Kidney (tissue), 14 donors: ENCODE results near the gene COL25A1. TPM values are rescaled to one million over a fixed set of nuclear protein-coding genes. Genes with fewer than 3 reads are reported as not detected.
A peak's percentile ranks its signal among the peaks of the same experiment; 100 is the strongest.

Experiments used
- DNase-seq, 5 donors: peaks; one replicate each; pipeline ENCODE4 v3.0.0-alpha.2; 2013 to 2020
- FAIRE-seq: peaks from 2 replicates; lab custom pipeline; 2012; peaks lifted over from hg19 to GRCh38; lab: Jason Lieb, UNC
- H3K27ac ChIP-seq, 2 donors: one replicate each; pipeline ENCODE4 v1.7.0; 2013; ENCODE audit warnings: low read depth in 2 of 2, low read length in 2 of 2, inconsistent platforms in 1 of 2
- H3K27me3 ChIP-seq: one replicate; pipeline ENCODE4 v1.7.1; 2013; ENCODE audit warnings: low read length, inconsistent platforms; ENCODE audit not compliant: control insufficient read depth, insufficient read depth
- H3K36me3 ChIP-seq, 3 donors: one replicate each; pipeline versions ENCODE4 v1.7.0 to v1.7.1; 2013; ENCODE audit warnings: low read length in 3 of 3, control low read depth in 1 of 3, inconsistent platforms in 1 of 3; ENCODE audit not compliant: insufficient read depth in 3 of 3, control insufficient read depth in 2 of 3
- H3K4me1 ChIP-seq, 3 donors: one replicate each; pipeline versions ENCODE4 v1.7.0 to v1.7.1; 2013; ENCODE audit warnings: low read length in 3 of 3, inconsistent platforms in 1 of 3, low read depth in 1 of 3; ENCODE audit not compliant: control insufficient read depth in 2 of 3, insufficient read depth in 2 of 3
- H3K4me3 ChIP-seq, 3 donors: one replicate each; pipeline versions ENCODE4 v1.7.0 to v1.8.1; 2013; ENCODE audit warnings: low read length in 3 of 3, control low read depth in 1 of 3, inconsistent platforms in 1 of 3
- H3K9ac ChIP-seq, 3 donors: one replicate each; pipeline versions ENCODE4 v1.7.0 to v1.7.1; 2013; ENCODE audit warnings: low read length in 3 of 3, control low read depth in 1 of 3, inconsistent platforms in 1 of 3
- H3K9me3 ChIP-seq, 3 donors: one replicate each; pipeline versions ENCODE4 v1.7.0 to v1.7.1; 2013; ENCODE audit warnings: low read length in 3 of 3, control low read depth in 1 of 3, inconsistent platforms in 1 of 3; ENCODE audit not compliant: control insufficient read depth in 2 of 3, insufficient read depth in 1 of 3
- CTCF ChIP-seq: IDR thresholded peaks from 3 replicates; pipeline ENCODE4 v1.5.1; 2012; ENCODE audit warnings: mild to moderate bottlenecking, moderate library complexity, borderline replicate concordance; ENCODE audit not compliant: insufficient read depth; ENCODE audit errors: extremely low read depth
- intact Hi-C: fragments of 100-400 bp; cut with DNase I; formaldehyde crosslinking; loops from one replicate; pipeline ENCODE4 v1.11.1; 2022
- polyA plus RNA-seq: library from polyadenylated mRNA; stranded (reverse); fragments of 350-450 nt; fragmentation: Illumina TruSeq; extraction: RNeasy Lipid Tissue Mini Kit (QIAGEN cat#74804); gene quantifications from one replicate; pipeline ENCODE4 v1.2.3, GENCODE V29; 2014; ENCODE audit warnings: low read depth, low replicate concordance; ENCODE audit not compliant: insufficient read depth
- total RNA-seq: library from RNA; stranded (reverse); fragmentation: NEBNext Ultra II Directional; extraction: Animal tissue kit (Norgen Biotek cat#: 25700); gene quantifications from one replicate; pipeline ENCODE4 v1.2.1, GENCODE V29; 2021
- donor health status: control.
- donor health status: control.
- donor health status: control.
- donor health status: control.
- donor health status: control.
- donor health status: DM: yes; HTN: yes; CAD: no.
- donor health status: Normal renal cell carcinoma (clear cell type).

Gene COL25A1
- total and polyA plus RNA-seq, 2 donors from 2014 or later, result 0.52 to 2.3 TPM

- no peak overlapping the region for H3K4me3 ChIP-seq
- no peak overlapping the region for H3K27ac ChIP-seq
- no peaks in the 10 kb centered on the region for H3K27me3 ChIP-seq
- no peak for FAIRE-seq
- intact Hi-C loops, result loop anchor here (10.0 kb wide), 1 partner anchor 585 kb away; no protein-coding TSS in a partner anchor
- H3K4me1 ChIP-seq, result no peaks in the 10 kb centered on the region
- no peak for TF ChIP-seq CTCF
- H3K9ac ChIP-seq, result no peak overlapping the region
- H3K9me3 ChIP-seq, result no peaks in the 10 kb centered on the region
- no peak for DNase-seq
- H3K36me3 ChIP-seq, result no peaks in the 10 kb centered on the region
Measured at GRCh38 chr4:108829966-108830492, 472.4 kb downstream of the COL25A1 start.

GRCh38 chr4:108828620-108829019 is 473.8 kb downstream of the COL25A1 start:
- FAIRE-seq, result no peak
- intact Hi-C loops, result no loop called here
- H3K4me1 ChIP-seq, result no peaks in the 10 kb centered on the region

GRCh38 chr4:108825737-108826136 is 476.7 kb downstream of the COL25A1 start:
- intact Hi-C loops, result no loop called here
- Histone ChIP-seq H3K9ac (no peak overlapping the region), H3K27ac (no peak overlapping the region), H3K27me3 (no peaks in the 10 kb centered on the region), H3K4me1 (no peaks in the 10 kb centered on the region), H3K9me3 (no peaks in the 10 kb centered on the region), H3K4me3 (no peak overlapping the region), H3K36me3 (no peaks in the 10 kb centered on the region)
- DNase-seq (no peak), FAIRE-seq (no peak)
- TF ChIP-seq CTCF, result no peak

More at GRCh38 chr4:108828620-108829019, 473.8 kb downstream of the COL25A1 start:
- Histone ChIP-seq H3K27me3 (no peaks in the 10 kb centered on the region), H3K36me3 (no peaks in the 10 kb centered on the region), H3K9ac (no peak overlapping the region), H3K9me3 (no peaks in the 10 kb centered on the region), H3K4me3 (no peak overlapping the region), H3K27ac (no peak overlapping the region)
- no peak for TF ChIP-seq CTCF
- DNase-seq, result peak in 1 of 5 donors; percentile 11

GRCh38 chr4:108821351-108821930 is 481.0 kb downstream of the COL25A1 start:
- Histone ChIP-seq H3K36me3 (no peaks in the 10 kb centered on the region), H3K9ac (no peak overlapping the region), H3K27me3 (no peaks in the 10 kb centered on the region), H3K4me3 (no peak overlapping the region), H3K9me3 (no peaks in the 10 kb centered on the region), H3K4me1 (no peaks in the 10 kb centered on the region), H3K27ac (no peak overlapping the region)
- FAIRE-seq (no peak), DNase-seq (no peak)
- no peak for TF ChIP-seq CTCF
- intact Hi-C loops, result no loop called here
